Fibroblast of skin of back (primary cell): ENCODE data around the gene SHISA8.
"Not testable (repeated sequence)": the region's sequence is repeated elsewhere in the genome, so short reads cannot be mapped to it uniquely, and the experiment has no call there.

Source experiments
- DNase-seq: peaks from one replicate; pipeline ENCODE4 v3.0.0-alpha.2; 2013

Gene SHISA8

DNA sequence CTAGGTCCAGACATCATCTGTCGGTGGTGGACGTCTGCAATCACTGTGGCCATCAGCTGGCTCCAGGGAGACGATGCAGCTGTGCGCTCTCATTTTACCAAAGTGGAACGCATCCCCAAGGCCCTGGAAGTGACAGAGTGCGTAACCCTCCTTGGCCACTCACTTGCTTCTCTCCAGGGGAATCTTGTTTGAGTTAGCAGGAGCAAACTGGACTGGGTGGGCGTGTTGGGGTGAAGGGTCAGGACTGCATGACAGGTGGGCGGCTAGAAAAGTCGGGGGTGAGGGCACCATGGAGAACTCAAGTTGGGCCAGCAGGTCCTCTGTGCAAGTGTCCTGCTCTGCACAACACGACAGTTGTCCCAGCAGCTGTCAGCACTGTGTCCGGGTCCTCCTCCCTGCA, 16.2 kb downstream of the SHISA8 start:
- DNase-seq = no peak

GRCh38 chr22:41893591-41894375, 21.1 kb downstream of the SHISA8 start:
- no peak for DNase-seq

DNA sequence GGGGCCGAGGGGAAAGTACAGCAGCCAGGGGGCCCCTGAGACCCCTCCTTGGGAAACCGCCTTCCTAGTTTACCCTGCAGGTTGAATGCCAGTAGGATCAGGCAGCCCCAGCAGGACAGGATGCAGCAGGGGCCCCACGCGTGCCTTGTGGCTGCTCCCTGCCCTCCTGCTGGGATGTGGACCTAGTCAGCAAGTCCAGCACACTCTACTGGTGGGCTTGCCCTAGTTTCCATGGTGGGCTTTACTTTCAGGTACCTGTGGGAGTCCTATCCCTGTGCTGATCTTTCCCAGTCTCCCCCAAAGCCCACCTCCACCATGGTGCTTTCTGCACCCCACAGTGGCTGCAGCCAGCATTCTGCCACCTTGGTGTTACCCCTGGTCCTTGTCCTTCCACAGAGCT, 22.2 kb downstream of the SHISA8 start:
- DNase-seq = no peak

DNA sequence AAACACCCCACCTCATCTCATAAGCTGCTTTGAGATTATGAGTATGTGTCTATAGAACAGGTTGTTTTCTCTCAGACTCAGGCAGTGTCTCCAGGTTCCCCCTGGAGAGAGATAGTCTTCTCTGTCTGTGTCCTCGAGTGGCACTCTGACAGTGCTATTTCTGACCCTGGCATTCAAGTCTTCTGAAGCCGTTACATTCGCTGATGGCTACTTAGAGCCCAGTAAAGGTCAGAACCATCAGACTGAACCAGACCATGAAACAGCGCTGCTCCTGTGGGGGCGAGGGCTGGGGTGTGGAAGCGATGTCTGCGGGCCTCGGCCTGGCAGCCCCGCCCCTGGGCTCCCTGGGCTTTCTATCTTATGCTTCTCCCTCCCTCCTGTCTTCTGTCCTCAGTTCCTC, 23.5 kb downstream of the SHISA8 start:
- DNase-seq = no peak

DNA sequence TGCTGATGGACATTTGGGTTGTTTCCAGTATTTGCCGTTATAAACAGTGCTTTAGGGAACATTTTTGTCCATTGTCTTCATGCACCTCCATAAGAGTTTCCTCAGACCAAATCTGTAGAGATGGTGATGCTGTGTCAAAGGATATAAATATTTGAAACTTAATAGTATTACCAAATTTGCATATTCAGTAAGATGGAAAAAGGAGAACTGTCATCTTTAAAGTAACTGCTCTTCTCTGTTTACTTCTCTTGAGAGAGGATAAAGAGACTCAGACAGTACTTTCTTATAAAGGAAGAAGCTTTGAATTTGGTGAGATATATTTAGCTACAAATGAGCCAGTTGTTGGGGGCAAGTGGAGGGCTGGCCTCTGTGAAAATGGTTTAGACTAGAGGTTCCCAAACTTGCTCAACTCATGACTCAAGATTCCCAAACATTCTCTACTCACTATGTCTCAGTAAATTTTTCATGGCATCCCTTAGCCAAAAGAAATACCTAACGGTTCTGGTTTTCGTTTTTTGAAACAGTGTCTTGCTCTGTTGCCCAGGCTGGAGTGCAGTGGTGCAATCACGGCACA, 26.2 kb downstream of the SHISA8 start:
- no peak for DNase-seq

DNA sequence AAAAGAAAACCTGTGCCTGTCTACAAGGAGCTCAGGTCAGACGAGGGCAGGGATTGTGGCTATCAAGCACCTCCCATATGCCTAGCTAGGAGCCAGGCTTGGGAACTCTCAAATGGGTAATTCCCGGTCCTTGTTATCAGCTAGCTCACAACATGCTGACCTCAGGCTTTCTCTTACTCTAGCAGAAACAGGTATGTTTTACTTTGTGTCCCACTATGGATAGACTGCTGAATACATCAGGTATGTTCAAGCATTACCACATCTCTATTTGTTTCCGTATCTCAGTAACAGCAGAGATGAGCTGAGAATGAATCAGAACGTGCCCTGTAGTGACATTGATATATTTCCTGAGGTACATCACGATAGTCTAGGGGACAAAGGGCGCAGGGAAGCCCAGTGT, 29.4 kb downstream of the SHISA8 start:
- DNase-seq = no peak

- no peak for DNase-seq
Measured at GRCh38 chr22:41885116-41885515, 29.8 kb downstream of the SHISA8 start.

- no peak for DNase-seq
Measured at GRCh38 chr22:41883400-41883799, 31.5 kb downstream of the SHISA8 start.

DNA sequence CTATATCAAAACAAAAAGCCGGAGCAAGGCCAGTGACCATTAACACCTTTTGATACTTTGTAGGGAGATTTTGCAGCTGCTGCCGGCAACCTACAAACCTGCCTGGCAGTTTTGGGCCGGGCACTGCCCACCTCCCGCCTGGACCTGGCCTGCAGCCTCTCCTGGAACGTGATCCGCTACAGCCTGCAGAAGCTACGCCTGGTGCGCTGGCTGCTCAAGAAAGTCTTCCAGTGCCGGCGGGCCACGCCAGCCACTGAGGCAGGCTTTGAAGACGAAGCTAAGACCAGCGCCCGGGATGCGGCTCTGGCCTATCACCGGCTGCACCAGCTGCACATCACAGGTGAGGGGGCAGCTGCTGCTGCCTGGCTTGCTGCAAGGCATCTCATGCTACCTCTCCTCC, 34.2 kb downstream of the SHISA8 start:
- DNase-seq = no peak

DNA sequence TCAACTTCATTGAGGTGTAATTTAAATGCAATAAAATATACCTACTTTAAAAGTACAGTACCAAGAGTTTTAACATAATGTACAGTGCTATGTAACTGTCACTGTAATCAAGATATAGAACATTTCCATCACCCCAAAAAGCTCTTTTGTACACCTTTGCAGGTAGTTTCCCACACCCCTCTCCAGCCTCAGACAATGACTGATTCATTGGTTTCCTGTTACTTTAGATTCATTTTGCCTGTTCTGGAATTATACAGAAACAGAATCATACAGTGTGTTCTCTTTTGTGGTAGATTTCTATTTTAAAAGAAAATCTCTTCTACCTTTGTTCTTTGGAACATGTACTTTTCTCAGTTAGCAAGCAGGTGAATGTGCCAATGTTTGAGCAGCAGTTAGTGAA, 38.2 kb downstream of the SHISA8 start:
- DNase-seq = no peak

DNA sequence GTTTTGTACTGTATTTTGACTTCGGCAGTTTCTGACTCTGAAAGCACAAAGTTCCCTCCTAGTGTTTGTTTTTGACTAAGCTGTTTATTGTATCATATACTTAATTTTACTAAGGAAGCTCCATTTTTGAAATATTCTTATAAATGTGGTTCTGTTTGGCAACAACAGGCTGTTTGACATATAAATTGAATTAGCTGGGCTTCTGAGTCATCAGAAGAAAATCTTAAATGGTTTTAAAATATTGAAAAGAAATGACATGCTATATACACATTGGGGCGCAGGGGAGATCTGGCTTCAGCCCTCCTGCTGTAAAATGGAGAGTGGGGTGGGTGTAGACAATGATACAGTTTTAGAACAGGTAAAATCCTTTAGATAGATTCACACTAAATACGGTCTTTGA, 38.6 kb downstream of the SHISA8 start:
- no peak for DNase-seq

DNA sequence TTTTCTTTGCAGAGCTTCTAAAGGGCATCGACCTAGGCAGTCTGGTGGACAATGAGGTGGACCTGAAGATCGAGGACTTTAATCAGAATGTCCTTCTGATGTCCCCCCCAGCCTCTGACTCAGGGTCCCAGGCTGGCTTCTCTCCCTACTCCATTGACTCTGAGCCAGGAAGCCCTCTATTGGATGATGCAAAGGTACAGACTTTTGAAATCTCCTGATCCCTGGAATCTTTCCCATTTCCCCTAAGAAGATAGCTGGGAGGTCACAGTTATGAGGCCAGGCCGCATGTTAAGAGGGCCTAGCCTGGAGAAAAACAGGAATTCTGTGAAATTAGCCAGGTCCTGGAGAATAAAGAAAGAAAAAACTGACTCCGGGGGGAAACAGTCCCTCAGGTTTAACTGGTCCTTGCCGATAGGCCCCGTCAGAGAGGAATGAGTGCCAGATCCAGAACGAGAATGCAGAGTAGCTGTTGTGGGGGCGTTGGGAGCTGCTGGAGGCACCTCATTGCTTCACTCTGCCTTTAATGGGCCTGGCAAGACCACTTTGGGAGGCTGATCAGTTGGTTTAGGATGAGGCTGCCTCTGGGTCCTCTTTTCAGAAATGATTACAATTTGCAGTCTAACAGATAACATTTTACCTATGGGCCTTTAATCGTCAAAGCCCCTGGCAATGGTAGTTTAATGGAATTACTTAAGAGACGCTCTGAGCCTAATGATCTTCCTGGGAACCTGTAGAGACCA, 39.2 kb downstream of the SHISA8 start:
- DNase-seq = no peak

GRCh38 chr22:41874090-41874489, 40.8 kb downstream of the SHISA8 start:
- DNase-seq = no peak

- no peak for DNase-seq
Measured at GRCh38 chr22:41873391-41873790, 41.5 kb downstream of the SHISA8 start.

GRCh38 chr22:41870786-41871185, 44.1 kb downstream of the SHISA8 start:
- DNase-seq = no peak

DNA sequence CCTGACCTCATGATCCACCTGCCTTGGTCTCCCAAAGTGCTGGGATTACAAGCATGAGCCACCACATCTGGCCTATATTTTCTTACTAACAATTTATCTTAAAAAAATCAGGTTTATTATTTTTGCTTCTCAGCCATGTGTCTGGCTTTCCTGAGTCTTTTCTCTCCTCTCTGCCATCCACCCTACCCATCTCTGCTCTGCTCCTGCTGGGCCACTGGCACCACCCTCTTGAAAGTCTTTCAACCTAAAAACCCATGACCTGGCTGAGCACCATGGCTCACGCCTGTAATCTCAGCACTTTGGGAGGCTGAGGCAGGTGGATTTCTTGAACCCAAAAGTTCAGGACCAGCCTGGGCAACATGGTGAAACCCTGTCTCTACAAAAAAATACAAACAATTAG, 44.8 kb downstream of the SHISA8 start:
- not testable (repeated sequence) for DNase-seq

DNA sequence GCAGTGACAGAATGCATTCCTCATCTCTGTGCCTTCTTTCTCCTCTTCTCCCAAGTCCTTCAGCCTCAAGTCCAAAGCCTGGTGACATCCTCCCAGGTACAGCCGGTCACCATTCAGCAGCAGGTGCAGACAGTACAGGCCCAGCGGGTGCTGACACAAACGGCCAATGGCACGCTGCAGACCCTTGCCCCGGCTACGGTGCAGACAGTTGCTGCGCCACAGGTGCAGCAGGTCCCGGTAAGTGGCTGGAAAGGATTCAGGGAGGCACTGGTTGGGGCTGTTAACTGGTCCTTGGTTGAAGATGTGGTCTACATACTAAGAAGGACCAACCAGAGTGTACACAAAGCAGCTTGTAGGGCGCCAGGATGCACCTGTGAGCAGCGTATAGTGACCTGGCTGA, 46.3 kb downstream of the SHISA8 start:
- no peak for DNase-seq

GRCh38 chr22:41863472-41863871, 51.4 kb downstream of the SHISA8 start:
- DNase-seq = no peak

- no peak for DNase-seq
Measured at GRCh38 chr22:41862530-41863266, 52.2 kb downstream of the SHISA8 start.

DNA sequence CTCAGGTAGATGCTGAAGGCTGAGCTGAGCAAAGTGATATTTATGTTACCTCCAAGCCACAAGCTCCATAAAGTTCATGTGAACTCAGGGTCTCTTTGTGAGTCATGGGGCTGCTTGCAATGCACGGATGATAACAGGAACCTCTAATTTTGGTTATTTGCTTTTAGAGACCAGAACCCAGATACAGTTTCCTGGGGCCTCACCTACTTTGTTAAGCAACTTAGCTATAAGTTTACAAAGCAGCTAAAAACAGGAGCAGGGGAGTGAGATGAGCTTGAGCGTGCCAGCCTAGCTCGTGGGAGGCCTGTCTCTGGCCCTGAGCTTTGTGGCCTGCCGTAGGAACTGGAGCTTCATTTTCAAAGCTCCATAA, 52.7 kb downstream of the SHISA8 start:
- DNase-seq = no peak
